GM12801 (cell line): Measurements from ENCODE around the gene RAB1B.

Experiments used
- CTCF ChIP-seq: IDR thresholded peaks from one replicate; pipeline ENCODE4 v1.5.1; 2011; ENCODE audit warnings: control low read depth; ENCODE audit not compliant: insufficient read length; ENCODE audit errors: extremely low read depth

The RAB1B gene

GRCh38 chr11:66293352-66293751, 24.9 kb downstream of the RAB1B start:
- no peak for TF ChIP-seq CTCF

- no peak for TF ChIP-seq CTCF
Observed at GRCh38 chr11:66293777-66294625, 25.6 kb downstream of the RAB1B start.

GRCh38 chr11:66294626-66295620, 26.5 kb downstream of the RAB1B start:
- no peak for TF ChIP-seq CTCF

- TF ChIP-seq CTCF: no peak
Observed at GRCh38 chr11:66297610-66298009, 29.2 kb downstream of the RAB1B start.

GRCh38 chr11:66299186-66299585, 30.7 kb downstream of the RAB1B start:
- TF ChIP-seq CTCF: no peak

GRCh38 chr11:66302656-66303055, 34.2 kb downstream of the RAB1B start:
- TF ChIP-seq CTCF: no peak

GRCh38 chr11:66309475-66309874, 41.0 kb downstream of the RAB1B start:
- no peak for TF ChIP-seq CTCF
